GM18498 (cell line): ENCODE measurements around the gene MOB1B.
"Not testable (repeated sequence)": the region's sequence is repeated elsewhere in the genome, so short reads cannot be mapped to it uniquely, and the experiment has no call there.

ENCODE experiments used
- ATAC-seq: cut with Tn5 transposase; IDR thresholded peaks from one replicate; pipeline ENCODE4 v1.9.1; 2021; ENCODE audit warnings: mild to moderate bottlenecking, moderate library complexity; ENCODE audit not compliant: unreplicated experiment

The MOB1B gene

DNA sequence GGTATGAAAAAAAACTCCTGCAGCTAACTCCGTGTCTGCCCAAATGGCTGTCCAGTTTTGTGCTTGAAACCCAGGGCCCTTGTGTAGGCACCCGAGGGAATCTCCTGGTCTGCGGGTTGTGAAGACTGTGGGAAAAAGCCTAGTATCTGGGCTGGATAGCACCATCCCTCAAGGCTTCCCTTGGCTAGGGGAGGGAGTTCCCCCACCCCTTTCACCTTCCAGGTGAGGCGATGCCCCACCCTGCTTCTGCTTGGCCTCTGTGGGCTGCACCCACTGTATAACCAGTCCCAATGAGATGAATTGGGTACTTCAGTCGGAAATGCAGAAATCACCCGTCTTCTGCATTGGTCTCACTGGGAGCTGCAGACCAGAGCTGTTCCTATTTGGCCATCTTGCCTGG is 102.9 kb downstream of the MOB1B start:
- ATAC-seq = not testable (repeated sequence)

GRCh38 chr4:71006203-71006907 is 104.2 kb downstream of the MOB1B start:
- peak; percentile 82 for ATAC-seq

GRCh38 chr4:71008196-71008595 is 106.0 kb downstream of the MOB1B start:
- no peak for ATAC-seq

GRCh38 chr4:71009086-71009485 is 106.9 kb downstream of the MOB1B start:
- no peak for ATAC-seq

DNA sequence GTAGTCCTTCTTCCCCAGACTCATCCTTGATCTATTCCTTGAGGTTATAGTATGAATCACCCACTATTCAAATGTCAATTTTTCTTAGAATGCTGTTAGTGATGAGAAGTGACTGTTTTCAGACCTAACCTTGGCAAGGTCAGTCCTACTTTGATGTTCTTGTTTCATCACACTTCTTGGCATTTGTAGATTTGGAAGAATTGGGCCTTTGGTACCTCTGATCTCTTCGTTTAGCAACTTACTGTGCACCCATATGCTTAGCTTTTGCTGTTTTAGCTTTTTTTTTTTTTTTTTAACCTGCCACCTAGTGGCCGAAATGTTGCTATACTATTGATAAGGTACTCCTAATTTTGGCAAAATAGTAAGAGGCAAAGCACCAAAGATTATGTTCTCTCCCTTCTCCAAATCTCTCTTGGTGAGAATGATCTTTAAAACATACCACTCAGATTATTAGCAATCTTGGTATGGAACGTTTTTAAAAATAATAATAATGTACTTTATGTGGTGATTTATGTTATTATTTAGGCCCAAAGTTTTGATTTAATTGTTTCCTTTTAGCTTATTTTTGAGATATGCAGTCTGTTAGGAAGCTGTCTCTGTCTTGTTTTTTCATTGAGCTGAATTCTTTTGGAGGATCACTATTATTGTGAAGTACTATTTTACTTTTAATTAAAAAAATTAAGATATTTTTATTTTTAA is 107.9 kb downstream of the MOB1B start:
- peak; percentile 59 for ATAC-seq

GRCh38 chr4:71011451-71011850 is 109.3 kb downstream of the MOB1B start:
- ATAC-seq = no peak

- not testable (repeated sequence) for ATAC-seq
These were observed 115.2 kb downstream of the MOB1B start for GRCh38 chr4:71017391-71017790.

- no peak for ATAC-seq
These were observed 118.4 kb downstream of the MOB1B start for GRCh38 chr4:71020611-71021010.

GRCh38 chr4:71025654-71026053 is 123.5 kb downstream of the MOB1B start:
- ATAC-seq = no peak

DNA sequence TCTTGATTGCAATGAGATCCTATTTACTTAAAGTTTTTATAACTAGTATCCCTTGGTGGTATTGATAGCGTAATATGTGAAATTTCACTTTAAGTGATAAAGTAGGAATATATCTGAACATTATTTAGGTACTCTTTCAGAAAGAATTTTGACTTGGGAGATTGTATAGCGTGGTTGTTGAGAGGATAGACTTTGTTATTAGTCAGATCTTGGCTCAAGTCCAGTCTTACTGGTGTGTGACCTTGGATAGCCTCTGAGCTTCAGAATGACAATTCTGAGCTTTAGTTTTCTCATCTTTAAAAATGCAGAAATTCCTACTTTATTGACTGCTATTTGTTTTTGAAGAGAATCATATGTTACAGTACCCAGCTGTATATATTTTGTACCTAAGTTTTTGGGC is 123.9 kb downstream of the MOB1B start:
- no peak for ATAC-seq

- ATAC-seq = no peak
These were observed 125.4 kb downstream of the MOB1B start for GRCh38 chr4:71027611-71028010.

- ATAC-seq = no peak
These were observed 127.3 kb downstream of the MOB1B start for GRCh38 chr4:71029504-71029903.

- ATAC-seq = not testable (repeated sequence)
These were observed 129.9 kb downstream of the MOB1B start for GRCh38 chr4:71032106-71032505.
